HG02798 (cell line): ENCODE data around the gene YWHAB.
A peak's percentile ranks its signal among the peaks of the same experiment; 100 is the strongest.
"Not testable (repeated sequence)": the region's sequence is repeated elsewhere in the genome, so short reads cannot be mapped to it uniquely, and the experiment has no call there.

Experiments
- ATAC-seq: cut with Tn5 transposase; IDR thresholded peaks from one replicate; pipeline ENCODE4 v1.9.1; 2021; ENCODE audit warnings: mild to moderate bottlenecking; ENCODE audit not compliant: unreplicated experiment, poor library complexity

YWHAB gene

GRCh38 chr20:44864493-44864892, 21.0 kb upstream of the YWHAB start:
- not testable (repeated sequence) for ATAC-seq

DNA sequence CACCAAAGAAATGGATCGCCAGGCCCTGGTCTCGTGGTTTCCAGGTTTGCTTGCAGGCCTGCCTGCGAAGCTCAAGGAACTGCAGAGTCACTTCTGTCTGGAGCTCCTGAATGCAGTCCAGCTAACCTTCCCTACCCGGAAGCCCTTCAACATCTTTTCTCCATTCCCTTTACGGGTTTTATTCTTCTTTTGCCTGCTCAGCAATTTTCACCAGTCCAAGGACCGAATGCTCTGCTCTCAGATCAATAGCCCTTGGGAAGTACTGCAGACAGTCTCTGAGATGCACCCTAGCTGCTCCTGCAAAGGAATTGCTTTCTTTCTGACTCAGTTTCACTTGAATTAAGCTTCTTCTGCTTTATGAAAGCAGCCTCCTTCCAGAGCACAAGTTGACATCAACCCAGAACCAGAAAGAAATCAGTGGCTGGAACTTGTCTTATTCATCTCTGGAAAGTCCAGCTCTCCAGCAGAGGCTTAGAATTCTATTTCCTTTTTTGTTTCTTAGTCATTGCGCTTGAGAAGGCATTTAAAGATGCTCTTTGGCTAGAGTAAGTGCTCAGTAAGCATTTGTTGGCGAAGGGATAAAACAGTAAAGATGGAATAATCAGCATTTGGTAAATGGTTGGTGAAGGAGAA, 18.7 kb upstream of the YWHAB start:
- no peak for ATAC-seq

DNA sequence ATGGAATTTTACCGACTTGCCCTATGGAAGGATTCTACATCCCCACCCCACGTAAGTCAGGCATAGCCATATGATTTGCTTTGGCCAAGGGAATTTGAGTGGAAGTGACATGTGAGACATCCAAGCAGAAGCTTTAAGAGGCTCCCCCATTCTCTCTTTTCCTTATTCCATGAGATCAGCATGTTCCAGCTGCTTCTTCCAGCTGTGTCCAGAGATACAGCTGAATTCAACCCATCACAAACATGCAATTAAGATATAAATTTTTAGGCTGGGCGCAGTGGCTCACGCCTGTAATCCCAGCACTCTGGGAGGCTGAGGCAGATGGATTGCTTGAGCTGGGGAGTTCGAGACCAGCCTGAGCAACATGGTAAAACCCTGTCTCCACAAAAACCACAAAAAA, 16.0 kb upstream of the YWHAB start:
- ATAC-seq, result no peak

- not testable (repeated sequence) for ATAC-seq
Observed at GRCh38 chr20:44882360-44882759, 3.1 kb upstream of the YWHAB start.

GRCh38 chr20:44883214-44883902, 2.1 kb upstream of the YWHAB start:
- ATAC-seq, result no peak

DNA sequence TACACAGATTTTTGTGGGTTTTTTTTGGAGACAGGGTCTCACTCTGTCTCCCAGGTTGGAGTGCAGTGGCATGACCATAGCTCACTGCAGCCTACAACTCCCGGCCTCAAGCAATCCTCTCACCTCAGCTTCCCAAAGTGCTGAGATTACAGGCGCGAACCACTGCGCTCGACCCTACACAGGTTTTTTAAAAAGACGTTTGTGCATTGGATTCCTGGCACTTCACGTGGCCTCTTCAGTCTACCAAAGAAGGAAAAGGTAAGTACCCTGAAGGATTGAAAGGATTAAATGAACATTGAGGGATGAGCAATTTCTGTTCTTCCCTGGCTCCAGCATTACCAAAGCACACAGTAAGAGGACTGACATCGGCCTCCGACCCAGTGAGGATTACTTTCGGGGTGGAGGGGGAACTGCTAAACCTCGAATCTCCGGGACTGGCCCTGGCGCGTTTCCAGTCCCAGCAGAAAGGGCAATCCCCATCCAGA, 556 bp upstream of the YWHAB start:
- ATAC-seq, result no peak

DNA sequence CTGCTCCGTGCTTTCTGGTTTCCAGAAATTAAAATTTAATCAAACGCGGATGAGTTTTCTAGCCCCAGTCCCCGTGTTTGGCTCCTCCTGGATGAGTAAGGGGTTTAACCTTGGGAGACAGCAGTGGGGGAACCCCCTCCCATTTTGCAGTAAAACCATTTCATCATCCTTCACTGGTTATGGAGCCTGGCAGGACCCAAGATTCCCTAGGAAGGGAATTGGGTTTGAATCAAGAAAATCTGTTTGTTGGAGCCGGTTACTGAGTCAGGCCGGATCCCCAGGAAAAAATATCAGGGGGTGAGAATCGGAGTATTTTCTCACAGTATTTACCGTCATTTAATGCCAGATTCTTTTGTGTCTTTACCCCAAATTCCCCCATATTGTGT, 754 bp downstream of the YWHAB start:
- ATAC-seq, result no peak

- no peak for ATAC-seq
Observed at GRCh38 chr20:44886828-44887227, 1.3 kb downstream of the YWHAB start.

GRCh38 chr20:44887466-44887865, 2.0 kb downstream of the YWHAB start:
- no peak for ATAC-seq

DNA sequence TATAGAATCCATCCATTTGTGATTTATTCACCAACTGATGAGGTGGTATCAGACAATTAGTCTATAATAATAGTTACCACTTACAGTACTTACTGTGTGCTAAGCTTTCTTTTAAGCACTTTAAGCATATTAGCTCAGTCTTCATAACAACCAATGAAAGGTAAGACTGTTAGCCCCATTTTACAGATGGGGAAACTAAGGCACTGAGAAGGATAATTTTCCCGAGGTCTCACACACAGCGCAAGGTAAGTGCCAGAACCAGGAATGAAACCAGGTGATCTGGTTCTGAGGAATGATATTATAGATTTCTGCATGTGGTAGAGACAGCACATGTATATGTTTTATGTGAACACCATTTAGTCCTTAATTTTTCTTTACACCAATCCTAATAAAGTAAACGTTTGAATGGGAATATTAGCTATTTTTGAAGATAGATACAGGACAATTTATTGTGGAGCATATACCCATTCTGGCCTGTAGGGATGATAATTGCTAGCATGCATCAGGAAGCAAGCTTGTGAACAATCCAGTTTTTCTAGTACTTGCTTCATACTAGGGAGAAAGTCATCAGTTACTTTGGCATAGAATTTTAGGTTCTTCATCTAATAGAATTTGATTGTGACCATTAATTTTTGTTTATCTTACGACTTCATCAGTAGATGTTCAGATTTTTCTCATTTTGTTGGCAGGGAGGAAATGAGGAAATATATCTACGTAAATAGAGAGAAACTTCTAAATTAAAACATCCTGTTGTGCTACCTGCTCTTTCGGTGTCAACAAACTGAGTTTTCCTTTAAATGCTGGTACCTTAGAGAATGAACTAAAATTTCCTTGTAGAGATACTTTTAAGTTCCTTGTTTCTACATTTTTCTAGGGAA, 3.0 kb downstream of the YWHAB start:
- ATAC-seq, result no peak

GRCh38 chr20:44891826-44892225, 6.3 kb downstream of the YWHAB start:
- no peak for ATAC-seq

DNA sequence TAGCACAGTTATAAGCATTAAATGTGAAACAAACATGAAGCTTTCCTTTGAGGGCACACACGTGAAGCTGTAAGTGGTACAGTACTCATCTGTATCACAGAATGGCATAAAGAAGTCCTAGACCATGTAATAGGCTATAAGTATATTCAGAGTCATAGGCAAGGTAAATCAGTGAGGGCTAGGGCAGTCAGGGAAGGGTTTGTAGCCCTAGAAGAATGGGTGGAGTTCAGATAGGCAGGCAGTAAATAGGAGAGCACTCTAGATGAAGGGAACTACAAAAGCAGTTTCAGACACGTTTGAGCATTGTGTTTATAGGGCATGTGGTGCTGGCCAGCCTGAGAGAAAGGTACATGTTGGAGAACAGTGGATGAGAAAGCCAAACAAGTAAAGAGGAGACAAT, 9.5 kb downstream of the YWHAB start:
- no peak for ATAC-seq

DNA sequence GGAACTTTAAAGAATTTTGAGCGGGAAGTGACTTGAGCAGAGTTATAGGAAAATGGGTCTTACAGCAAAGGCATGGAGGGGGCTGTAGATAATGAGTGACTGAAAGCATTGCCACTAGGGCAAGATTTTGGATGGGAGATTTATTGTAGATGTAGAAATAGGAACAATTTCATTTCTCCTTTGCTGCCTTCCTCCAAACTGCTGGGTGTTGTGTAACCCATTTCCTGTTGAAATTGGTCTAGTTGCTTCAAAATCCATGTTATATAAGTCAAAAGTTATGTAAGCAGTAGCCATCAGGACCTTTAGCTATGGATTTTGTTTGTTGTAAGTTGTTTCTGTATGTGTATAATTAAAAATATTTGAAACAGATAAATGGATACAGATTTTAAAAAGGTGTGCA, 11.1 kb downstream of the YWHAB start:
- ATAC-seq, result no peak

GRCh38 chr20:44897133-44897532, 11.6 kb downstream of the YWHAB start:
- no peak for ATAC-seq

- ATAC-seq, result no peak
Observed at GRCh38 chr20:44900231-44900854, 14.8 kb downstream of the YWHAB start.

- ATAC-seq, result no peak
Observed at GRCh38 chr20:44901974-44902373, 16.5 kb downstream of the YWHAB start.

- no peak for ATAC-seq
Observed at GRCh38 chr20:44904377-44904776, 18.9 kb downstream of the YWHAB start.

DNA sequence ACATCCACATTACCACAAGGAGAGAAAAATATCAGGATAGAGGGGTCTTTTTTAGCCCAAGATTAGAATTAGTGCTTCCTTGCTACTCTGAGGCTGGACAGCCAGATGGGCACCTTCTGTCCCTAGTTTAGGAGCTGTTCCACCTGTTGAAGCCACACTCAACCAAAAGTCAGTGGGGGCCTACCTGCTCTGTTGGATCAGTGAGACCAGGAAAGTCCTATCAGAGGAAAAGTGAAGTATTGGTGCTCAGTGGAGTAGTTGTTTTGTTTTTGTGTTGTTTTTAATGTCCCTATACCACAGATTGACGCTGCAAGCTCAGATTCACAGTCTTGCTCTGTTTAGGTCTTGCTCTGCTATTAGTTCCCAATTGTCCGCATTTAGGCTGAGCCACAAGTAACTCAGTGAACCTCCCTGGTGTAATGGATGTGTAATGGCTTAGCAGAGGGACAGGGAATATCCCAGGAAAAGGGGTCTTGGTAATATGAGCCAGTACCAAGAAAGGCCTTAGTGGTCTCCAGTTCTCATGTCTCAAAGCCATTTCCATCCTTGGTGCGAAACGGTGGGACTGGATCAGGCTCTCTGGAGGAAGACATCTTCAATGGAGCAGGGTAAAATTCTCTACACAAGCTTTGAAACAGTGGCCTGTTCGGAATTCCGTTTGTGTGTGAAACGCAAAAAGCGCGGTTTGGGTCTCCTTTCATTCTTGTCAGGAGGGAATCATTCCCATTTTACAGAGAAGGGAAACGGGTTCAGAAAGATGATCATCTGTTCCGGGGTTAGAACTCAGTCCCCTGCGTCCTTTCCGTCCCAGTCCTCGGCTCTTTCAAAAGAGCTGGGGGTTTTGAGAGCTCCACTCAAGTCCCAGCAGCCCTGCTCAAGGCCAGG, 23.7 kb downstream of the YWHAB start:
- no peak for ATAC-seq

- ATAC-seq, result peak; percentile 95
Observed at GRCh38 chr20:44909872-44910689, 24.6 kb downstream of the YWHAB start, which contains the start of gene PABPC1L. Gene PABPC1L, plus strand, starts transcription at chr20:44910060. Its CDS starts 84 bp downstream, at chr20:44910144.
